D721Med (cell line): Measurements from ENCODE around the gene OR4F6.
"Not testable (repeated sequence)": the region's sequence is repeated elsewhere in the genome, so short reads cannot be mapped to it uniquely, and the experiment has no call there.

Experiments used
- DNase-seq: peaks from one replicate; pipeline ENCODE4 v3.0.0; 2011; ENCODE audit warnings: low spot score; ENCODE audit not compliant: insufficient read length
- FAIRE-seq: peaks from 2 replicates; lab custom pipeline; 2011; peaks lifted over from hg19 to GRCh38; lab: Jason Lieb, UNC
- CTCF ChIP-seq: IDR thresholded peaks from 2 replicates; pipeline ENCODE4 v1.5.1; 2012; ENCODE audit warnings: mild to moderate bottlenecking, control low read depth; ENCODE audit not compliant: insufficient read depth; ENCODE audit errors: missing control alignments

Gene OR4F6

GRCh38 chr15:101781928-101782327, 21.4 kb upstream of the OR4F6 start:
- no peak for DNase-seq
- no peak for TF ChIP-seq CTCF
- FAIRE-seq = no peak

- DNase-seq (no peak), FAIRE-seq (no peak)
- no peak for TF ChIP-seq CTCF
Observed at GRCh38 chr15:101784644-101785043, 18.7 kb upstream of the OR4F6 start.

GRCh38 chr15:101786422-101786821, 16.9 kb upstream of the OR4F6 start:
- DNase-seq, FAIRE-seq: not testable (repeated sequence)

- not testable (repeated sequence) for DNase-seq, FAIRE-seq
Observed at GRCh38 chr15:101788001-101788400, 15.3 kb upstream of the OR4F6 start.

GRCh38 chr15:101788503-101789269, 14.6 kb upstream of the OR4F6 start:
- FAIRE-seq, DNase-seq: not testable (repeated sequence)

GRCh38 chr15:101790748-101791147, 12.6 kb upstream of the OR4F6 start:
- not testable (repeated sequence) for FAIRE-seq, DNase-seq

- DNase-seq, FAIRE-seq: not testable (repeated sequence)
Observed at GRCh38 chr15:101793981-101794380, 9.3 kb upstream of the OR4F6 start.

GRCh38 chr15:101795455-101795854, 7.9 kb upstream of the OR4F6 start:
- DNase-seq = no peak
- no peak for TF ChIP-seq CTCF
- no peak for FAIRE-seq

- FAIRE-seq (no peak), DNase-seq (no peak)
- TF ChIP-seq CTCF = no peak
Observed at GRCh38 chr15:101799665-101800064, 3.6 kb upstream of the OR4F6 start.

- TF ChIP-seq CTCF = no peak
- FAIRE-seq (no peak), DNase-seq (no peak)
Observed at GRCh38 chr15:101801048-101801447, 2.3 kb upstream of the OR4F6 start.
